GM12878 (cell line): Measurements from ENCODE around the gene PSPN.

Experiments used
- CEBPB ChIP-seq, 2 experiments: fragments of 150-350 bp in 1 of 2; IDR thresholded peaks; 2 replicates each; pipeline ENCODE4 v1.6.1; 2012 to 2014; ENCODE audit warnings: low read depth in 2 of 2, low read length in 2 of 2, borderline replicate concordance in 1 of 2, inconsistent platforms in 1 of 2
- EP300 ChIP-seq, 2 experiments: fragments of 150-350 bp in 1 of 2; IDR thresholded peaks; 2 replicates each; pipeline ENCODE4 v1.6.1; 2011 to 2012; ENCODE audit warnings: low read depth in 2 of 2, low read length in 2 of 2, borderline replicate concordance in 1 of 2, improper control_type of control experiment in 1 of 2, inconsistent platforms in 1 of 2; ENCODE audit not compliant: control insufficient read depth in 1 of 2
- HDAC2 ChIP-seq: fragments of 200-600 bp; sonication (generic); IDR thresholded peaks from 2 replicates; pipeline ENCODE4 v1.6.1; 2017
- NBN ChIP-seq: fragments of 450-650 bp; IDR thresholded peaks from 2 replicates; pipeline ENCODE4 v1.6.1; 2016
- NRF1 ChIP-seq: conservative IDR thresholded peaks from 2 replicates; pipeline ENCODE4 v1.6.1; 2011; ENCODE audit warnings: mild to moderate bottlenecking, low read depth, low read length, improper control_type of control experiment
- POLR2AphosphoS2 ChIP-seq: IDR thresholded peaks from 2 replicates; pipeline ENCODE4 v1.6.1; 2011; ENCODE audit warnings: low read depth, mild to moderate bottlenecking, low read length, improper control_type of control experiment, moderate library complexity
- POLR2AphosphoS5 ChIP-seq: IDR thresholded peaks from 2 replicates; pipeline ENCODE4 v1.6.1; 2011; ENCODE audit warnings: mild to moderate bottlenecking, low read length, inconsistent platforms
- RB1 ChIP-seq: fragments of 450-650 bp; formaldehyde crosslinking; IDR thresholded peaks from 2 replicates; pipeline ENCODE4 v1.6.1; 2017; ENCODE audit warnings: mild to moderate bottlenecking, borderline replicate concordance
- RUNX3 ChIP-seq: IDR thresholded peaks from 2 replicates; pipeline ENCODE4 v1.6.1; 2012; ENCODE audit warnings: low read length, inconsistent platforms
- SPI1 ChIP-seq: IDR thresholded peaks from 2 replicates; pipeline ENCODE4 v1.6.1; 2011; ENCODE audit warnings: low read depth, mild to moderate bottlenecking, low read length, moderate library complexity, borderline replicate concordance; ENCODE audit not compliant: insufficient read depth
- ZBTB11 ChIP-seq: fragments of 450-650 bp; formaldehyde crosslinking; IDR thresholded peaks from 2 replicates; pipeline ENCODE4 v1.5.0; 2022; ENCODE audit warnings: mild to moderate bottlenecking, missing genetic modification characterization
- ZBTB4 ChIP-seq: fragments of 450-650 bp; formaldehyde crosslinking; IDR thresholded peaks from 2 replicates; pipeline ENCODE4 v1.4.0; 2022; ENCODE audit warnings: mild to moderate bottlenecking, moderate library complexity
- ZNF384 ChIP-seq: IDR thresholded peaks from 2 replicates; pipeline ENCODE4 v1.6.1; 2012; ENCODE audit warnings: low read depth, mild to moderate bottlenecking, low read length, improper control_type of control experiment, borderline replicate concordance
- TF ChIP-seq, protein P1 (sequence below): IDR thresholded peaks from 2 replicates; pipeline ENCODE4 v1.6.1; 2012; ENCODE audit warnings: mild to moderate bottlenecking, low read depth, low read length

- TF ChIP-seq, protein P1, sequence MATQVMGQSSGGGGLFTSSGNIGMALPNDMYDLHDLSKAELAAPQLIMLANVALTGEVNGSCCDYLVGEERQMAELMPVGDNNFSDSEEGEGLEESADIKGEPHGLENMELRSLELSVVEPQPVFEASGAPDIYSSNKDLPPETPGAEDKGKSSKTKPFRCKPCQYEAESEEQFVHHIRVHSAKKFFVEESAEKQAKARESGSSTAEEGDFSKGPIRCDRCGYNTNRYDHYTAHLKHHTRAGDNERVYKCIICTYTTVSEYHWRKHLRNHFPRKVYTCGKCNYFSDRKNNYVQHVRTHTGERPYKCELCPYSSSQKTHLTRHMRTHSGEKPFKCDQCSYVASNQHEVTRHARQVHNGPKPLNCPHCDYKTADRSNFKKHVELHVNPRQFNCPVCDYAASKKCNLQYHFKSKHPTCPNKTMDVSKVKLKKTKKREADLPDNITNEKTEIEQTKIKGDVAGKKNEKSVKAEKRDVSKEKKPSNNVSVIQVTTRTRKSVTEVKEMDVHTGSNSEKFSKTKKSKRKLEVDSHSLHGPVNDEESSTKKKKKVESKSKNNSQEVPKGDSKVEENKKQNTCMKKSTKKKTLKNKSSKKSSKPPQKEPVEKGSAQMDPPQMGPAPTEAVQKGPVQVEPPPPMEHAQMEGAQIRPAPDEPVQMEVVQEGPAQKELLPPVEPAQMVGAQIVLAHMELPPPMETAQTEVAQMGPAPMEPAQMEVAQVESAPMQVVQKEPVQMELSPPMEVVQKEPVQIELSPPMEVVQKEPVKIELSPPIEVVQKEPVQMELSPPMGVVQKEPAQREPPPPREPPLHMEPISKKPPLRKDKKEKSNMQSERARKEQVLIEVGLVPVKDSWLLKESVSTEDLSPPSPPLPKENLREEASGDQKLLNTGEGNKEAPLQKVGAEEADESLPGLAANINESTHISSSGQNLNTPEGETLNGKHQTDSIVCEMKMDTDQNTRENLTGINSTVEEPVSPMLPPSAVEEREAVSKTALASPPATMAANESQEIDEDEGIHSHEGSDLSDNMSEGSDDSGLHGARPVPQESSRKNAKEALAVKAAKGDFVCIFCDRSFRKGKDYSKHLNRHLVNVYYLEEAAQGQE = no peak
- TF ChIP-seq POLR2AphosphoS5 (no peak), ZNF384 (no peak), POLR2AphosphoS2 (no peak), HDAC2 (no peak), EP300 (IDR thresholded peaks at IDR 0.05; ENCODE audit: borderline replicate concordance in 1 of 2, control insufficient read depth in 1 of 2, low read depth in 2 of 2, low read length in 2 of 2) (no peak), RB1 (no peak), NBN (no peak), CEBPB (IDR thresholded peaks at IDR 0.05; ENCODE audit: borderline replicate concordance in 1 of 2, low read depth in 2 of 2, low read length in 2 of 2) (no peak), NRF1 (no peak), ZBTB11 (CRISPR knock-in tag) (no peak), ZBTB4 (CRISPR knock-in tag) (no peak), RUNX3 (no peak), SPI1 (no peak)
Observed at GRCh38 chr19:6379744-6380143, 4.0 kb upstream of the PSPN start.
